Keratinocyte (primary cell): ENCODE data around the gene TTLL6. TPM values are rescaled to one million over a fixed set of nuclear protein-coding genes. Genes with fewer than 3 reads are reported as not detected.
"Not testable (repeated sequence)": the region's sequence is repeated elsewhere in the genome, so short reads cannot be mapped to it uniquely, and the experiment has no call there.

Experiments used
- DNase-seq: peaks from one replicate; pipeline ENCODE4 v3.0.0-alpha.2; 2011; ENCODE audit warnings: low read depth, missing footprints, low spot score
- FAIRE-seq: peaks from 2 replicates; lab custom pipeline; 2011; peaks lifted over from hg19 to GRCh38; lab: Jason Lieb, UNC
- H2AFZ ChIP-seq: 2 replicates; pipeline ENCODE4 v1.6.0; 2012; ENCODE audit warnings: low read length, control low read depth, inconsistent platforms; ENCODE audit not compliant: control insufficient read depth
- H3K27ac ChIP-seq: 2 replicates; pipeline ENCODE4 v1.5.1; 2011; ENCODE audit warnings: low read length; ENCODE audit not compliant: control insufficient read depth, insufficient read depth
- H3K27me3 ChIP-seq: 3 replicates; pipeline ENCODE4 v1.6.0; 2011; ENCODE audit warnings: low read length; ENCODE audit not compliant: control insufficient read depth, insufficient read depth; ENCODE audit errors: extremely low read depth
- H3K36me3 ChIP-seq, 2 experiments: 2 replicates in 1 of 2; 3 replicates in 1 of 2; pipeline ENCODE4 v1.5.1; 2011; ENCODE audit warnings: low read length in 2 of 2, mild to moderate bottlenecking in 1 of 2; ENCODE audit not compliant: control insufficient read depth in 2 of 2, insufficient read depth in 2 of 2; ENCODE audit errors: extremely low read depth in 1 of 2
- H3K4me1 ChIP-seq: 3 replicates; pipeline ENCODE4 v1.5.1; 2011; ENCODE audit warnings: low read length; ENCODE audit not compliant: control insufficient read depth, insufficient read depth; ENCODE audit errors: extremely low read depth
- H3K4me2 ChIP-seq: 3 replicates; pipeline ENCODE4 v1.6.0; 2011; ENCODE audit warnings: low read depth, low read length; ENCODE audit not compliant: control insufficient read depth, insufficient read depth; ENCODE audit errors: extremely low read depth
- H3K4me3 ChIP-seq, 3 experiments: fragments of 200-600 bp in 1 of 3; sonication (generic) in 1 of 3; 2 replicates in 2 of 3; 3 replicates in 1 of 3; pipeline ENCODE4 v1.5.1; 2011 to 2016; ENCODE audit warnings: low read length in 3 of 3, mild to moderate bottlenecking in 3 of 3, control low read depth in 2 of 3, inconsistent platforms in 1 of 3, low read depth in 1 of 3, mixed read lengths in 1 of 3, mixed run types in 1 of 3, moderate library complexity in 1 of 3; ENCODE audit not compliant: control insufficient read depth in 2 of 3, insufficient read depth in 2 of 3; ENCODE audit errors: extremely low read depth in 1 of 3
- H3K79me2 ChIP-seq: 2 replicates; pipeline ENCODE4 v1.6.0; 2012; ENCODE audit warnings: low read length; ENCODE audit not compliant: control insufficient read depth, insufficient read depth
- H3K9ac ChIP-seq: 3 replicates; pipeline ENCODE4 v1.6.0; 2011; ENCODE audit warnings: low read length; ENCODE audit not compliant: control insufficient read depth, insufficient read depth; ENCODE audit errors: extremely low read depth
- H3K9me1 ChIP-seq: 3 replicates; pipeline ENCODE4 v1.6.0; 2011; ENCODE audit warnings: low read length; ENCODE audit not compliant: control insufficient read depth, insufficient read depth; ENCODE audit errors: extremely low read depth
- H3K9me3 ChIP-seq: 2 replicates; pipeline ENCODE4 v1.5.1; 2012; ENCODE audit warnings: low read depth, low read length; ENCODE audit not compliant: control insufficient read depth
- H4K20me1 ChIP-seq: 3 replicates; pipeline ENCODE4 v1.6.0; 2011; ENCODE audit warnings: low read length; ENCODE audit not compliant: control insufficient read depth, insufficient read depth; ENCODE audit errors: extremely low read depth
- CTCF ChIP-seq, 3 experiments: IDR thresholded peaks in 1 of 3; conservative IDR thresholded peaks in 1 of 3; optimal IDR thresholded peaks in 1 of 3; 2 replicates in 2 of 3; 3 replicates in 1 of 3; pipeline versions ENCODE3 to v1.5.1; 2011; ENCODE audit warnings: low read length in 3 of 3, mild to moderate bottlenecking in 3 of 3, moderate library complexity in 2 of 3, control low read depth in 1 of 3, inconsistent platforms in 1 of 3; ENCODE audit not compliant: insufficient read depth in 2 of 3; ENCODE audit errors: extremely low read depth in 1 of 3
- EZH2 ChIP-seq: IDR thresholded peaks from one replicate; pipeline ENCODE4 v1.6.1; 2012; ENCODE audit warnings: inconsistent platforms, mild to moderate bottlenecking, low read length, moderate library complexity
- dilution Hi-C: fragments of 300-500 bp; cut with MboI; formaldehyde crosslinking; loops from one replicate; pipeline ENCODE4 v1.7.0; 2020; ENCODE audit warnings: low sequenced_read_pairs; ENCODE audit not compliant: extremely low pct_ligation_motif_present
- polyA plus RNA-seq, 5 experiments: library from polyadenylated mRNA; depleted of rRNA in 3 of 5; stranded (reverse) in 3 of 5; stranded (forward) in 1 of 5; unstranded in 1 of 5; fragments of >200 nt; gene quantifications; 1 replicate in 1 of 5; 2 replicates in 3 of 5; 3 replicates in 1 of 5; pipeline versions ENCODE4 v1.2.1 to v1.2.3, GENCODE V29; 2011 to 2012; ENCODE audit warnings: missing spikeins in 2 of 5, low read depth in 1 of 5, low replicate concordance in 1 of 5

Gene TTLL6
- polyA plus RNA-seq, 1 donor (not counting 4 experiments of a cell fraction or from before 2014, with no cell fraction given): not detected

DNA sequence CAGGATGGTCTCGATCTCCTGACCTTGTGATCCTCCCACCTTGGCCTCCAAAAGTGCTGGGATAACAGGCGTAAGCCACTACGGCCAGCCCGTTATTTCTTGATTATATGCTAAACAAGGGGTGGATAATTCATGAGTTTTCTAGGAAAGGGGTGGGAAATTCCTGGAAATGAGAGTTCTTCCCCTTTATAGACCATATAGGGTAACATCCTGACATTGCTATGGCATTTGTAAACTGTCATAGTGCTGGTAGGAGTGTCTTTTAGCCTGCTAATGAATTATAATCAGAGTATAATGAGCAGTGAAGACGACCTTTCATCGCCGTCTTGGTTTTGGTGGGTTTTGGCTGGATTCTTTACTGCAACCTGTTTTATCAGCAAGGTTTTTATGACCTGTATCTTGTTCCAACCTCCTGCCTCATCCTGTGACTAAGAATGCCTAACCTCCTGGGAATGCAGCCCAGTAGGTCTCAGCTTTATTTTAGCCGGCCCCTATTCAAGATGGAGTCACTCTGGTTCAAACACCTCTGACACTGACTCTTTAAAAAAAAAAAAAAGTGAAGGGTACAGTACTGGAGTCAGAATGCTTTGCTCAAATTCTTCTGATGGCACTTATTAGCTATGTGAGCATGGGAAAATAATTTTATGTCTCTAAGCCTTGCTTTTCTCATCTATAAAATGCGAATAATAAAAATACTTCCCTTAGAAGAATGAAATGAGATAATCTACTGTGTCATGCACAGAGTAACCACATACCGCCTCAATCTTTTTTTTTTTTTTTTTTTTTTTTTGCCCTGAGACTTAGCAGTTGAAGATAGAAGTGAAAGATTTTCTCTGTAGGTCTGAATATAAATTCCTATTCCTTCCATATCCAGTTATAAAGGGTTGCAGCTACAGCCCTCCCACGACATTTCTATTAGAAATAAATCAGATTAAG lies 8.7 kb upstream of the TTLL6 start:
- dilution Hi-C loops: no loop called here
- Histone ChIP-seq H3K9ac (no peak overlapping the region), H3K27me3 (no peaks in the 10 kb centered on the region), H3K79me2 (no peaks in the 10 kb centered on the region), H3K9me1 (no peaks in the 10 kb centered on the region), H3K4me3 (no peak overlapping the region), H3K9me3 (no peaks in the 10 kb centered on the region), H3K27ac (no peak overlapping the region), H4K20me1 (no peaks in the 10 kb centered on the region), H3K36me3 (no peaks in the 10 kb centered on the region), H2AFZ (no peak overlapping the region), H3K4me1 (peaks cover 9% of the 10 kb centered on the region), H3K4me2 (no peak overlapping the region)
- FAIRE-seq (no peak), DNase-seq (no peak)
- no peak for TF ChIP-seq EZH2
- TF ChIP-seq CTCF (optimal IDR thresholded peaks at IDR 0.05 in 1 of 3, IDR thresholded peaks at IDR 0.05 in 1 of 3, conservative IDR thresholded peaks at IDR 0.05 in 1 of 3; ENCODE audit: extremely low read depth in 1 of 3, insufficient read depth in 2 of 3, low read length in 3 of 3): no peak

DNA sequence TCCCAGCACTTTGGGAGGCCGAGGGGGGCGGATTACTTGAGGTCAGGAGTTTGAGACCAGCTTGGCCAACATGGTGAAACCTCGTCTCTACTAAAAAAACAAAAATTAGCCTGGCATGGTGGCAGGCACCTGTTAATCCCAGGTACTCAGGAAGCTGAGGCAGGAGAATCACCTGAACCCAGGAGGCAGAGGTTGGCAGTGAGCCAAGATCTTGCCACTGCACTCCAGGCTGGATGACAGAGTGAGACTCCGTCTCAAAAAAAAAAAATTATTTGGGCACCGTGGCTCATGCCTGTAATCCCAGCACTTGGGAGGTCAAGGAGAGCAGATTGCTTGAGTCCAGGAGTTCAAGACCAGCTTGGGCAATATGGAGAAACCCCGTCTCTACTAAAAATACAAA lies 3.9 kb upstream of the TTLL6 start:
- H2AFZ ChIP-seq, H4K20me1 ChIP-seq, H3K27ac ChIP-seq, H3K4me2 ChIP-seq, H3K79me2 ChIP-seq, H3K36me3 ChIP-seq, FAIRE-seq, H3K9ac ChIP-seq, dilution Hi-C loops, H3K4me3 ChIP-seq, H3K9me3 ChIP-seq, DNase-seq, H3K9me1 ChIP-seq: not testable (repeated sequence)
- H3K27me3 ChIP-seq: peaks cover 29% of the 10 kb centered on the region
- H3K4me1 ChIP-seq: peaks cover 16% of the 10 kb centered on the region
